Stimulated activated CD4-positive, alpha-beta T cell treated with anti-CD3 and anti-CD28 coated beads, Interleukin-1b, Interleukin-23, amount 100 ng/mL, for 48 hours (primary cell): Measurements from ENCODE around the gene EPHB3.

ENCODE experiments used
- DNase-seq: peaks from one replicate; pipeline ENCODE4 v3.0.0-alpha.2; 2020

EPHB3 gene

GRCh38 chr3:184564685-184565385, 3.2 kb downstream of the EPHB3 start:
- DNase-seq, result no peak

- no peak for DNase-seq
Measured at GRCh38 chr3:184565421-184566211, 4.0 kb downstream of the EPHB3 start.

- DNase-seq, result no peak
Measured at GRCh38 chr3:184566441-184567414, 5.1 kb downstream of the EPHB3 start.

- no peak for DNase-seq
Measured at GRCh38 chr3:184567946-184568559, 6.5 kb downstream of the EPHB3 start.

DNA sequence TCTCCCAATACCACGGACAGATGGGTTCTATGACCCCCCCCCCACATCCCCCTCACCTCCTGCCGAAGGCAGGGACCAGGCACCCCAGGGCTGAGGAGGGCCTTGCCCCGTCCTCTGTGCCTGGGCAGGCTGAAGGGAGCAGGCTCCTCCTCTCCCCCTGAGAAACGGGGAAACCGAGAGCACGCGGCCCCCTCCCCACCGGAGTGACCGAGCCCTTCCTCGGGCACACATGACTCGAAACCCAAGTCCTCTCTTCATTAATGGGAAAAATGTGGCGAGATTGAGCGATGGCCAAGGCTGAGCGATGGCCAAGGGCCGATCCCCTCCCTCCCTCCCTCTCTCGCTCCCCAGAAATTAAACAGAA, 7.0 kb downstream of the EPHB3 start:
- DNase-seq, result no peak

DNA sequence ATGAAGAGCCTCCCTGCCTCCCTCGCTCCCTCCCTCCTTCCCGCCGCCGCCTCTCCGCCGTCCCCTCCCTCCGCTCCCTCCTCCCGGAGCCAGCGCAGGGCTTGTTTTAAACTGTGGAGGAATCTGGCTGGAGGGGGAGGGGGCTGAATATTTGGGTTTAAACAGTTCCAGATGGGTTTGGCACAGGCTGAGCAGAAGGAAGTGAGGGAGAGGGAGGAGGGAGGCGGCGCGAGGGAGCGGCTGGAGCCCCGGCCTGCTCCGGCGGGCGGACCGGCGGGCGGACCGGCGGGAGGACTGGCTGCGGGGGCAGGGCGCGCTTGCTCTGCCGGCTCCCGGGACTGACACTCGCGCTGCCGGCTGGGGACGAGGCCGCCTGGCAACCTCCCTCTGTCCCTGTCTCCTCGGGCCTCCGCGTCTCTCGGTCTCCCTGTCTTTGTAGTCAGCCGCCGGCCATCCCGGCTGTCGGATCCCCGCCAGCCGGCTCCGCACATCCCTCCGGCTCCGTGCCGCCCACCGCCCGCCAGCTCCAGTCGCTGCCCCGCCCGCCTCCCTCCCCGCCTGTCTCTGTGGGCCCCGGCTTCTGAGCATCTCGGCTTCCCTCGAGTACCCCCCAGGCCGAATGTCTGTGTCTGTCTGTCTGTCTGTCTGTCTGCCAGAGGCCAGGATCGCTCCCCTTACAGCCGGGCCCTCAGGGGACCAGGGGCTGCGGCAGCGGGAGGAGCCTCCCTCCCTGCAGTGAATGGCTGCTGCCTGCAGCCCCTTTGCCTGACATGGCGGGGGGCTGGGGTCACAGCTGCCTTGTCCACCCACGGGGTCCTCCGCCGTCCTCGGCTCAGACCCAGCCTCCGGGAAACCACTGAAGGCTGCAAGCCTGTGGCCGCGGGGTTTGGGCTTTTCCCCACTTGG, 7.6 kb downstream of the EPHB3 start:
- no peak for DNase-seq

DNA sequence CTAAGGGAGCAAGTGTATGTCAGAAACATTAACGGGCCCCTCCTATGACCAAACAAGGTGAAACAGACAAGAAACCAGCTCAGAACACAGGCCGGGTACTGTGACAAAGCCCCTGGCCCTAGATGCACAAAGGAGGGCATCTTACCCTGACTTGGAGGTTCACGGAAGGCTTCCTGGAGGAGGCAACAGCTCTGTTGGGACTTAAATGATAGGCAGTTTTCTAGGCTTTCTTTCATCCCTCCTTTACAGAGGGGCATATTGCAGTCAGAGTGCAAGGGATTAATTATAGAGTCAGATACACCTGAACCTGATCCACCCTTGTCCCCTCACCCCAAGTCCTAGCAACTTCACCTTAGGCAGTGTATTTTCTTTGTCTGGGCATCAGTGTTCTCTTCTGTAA, 8.4 kb downstream of the EPHB3 start:
- no peak for DNase-seq

DNA sequence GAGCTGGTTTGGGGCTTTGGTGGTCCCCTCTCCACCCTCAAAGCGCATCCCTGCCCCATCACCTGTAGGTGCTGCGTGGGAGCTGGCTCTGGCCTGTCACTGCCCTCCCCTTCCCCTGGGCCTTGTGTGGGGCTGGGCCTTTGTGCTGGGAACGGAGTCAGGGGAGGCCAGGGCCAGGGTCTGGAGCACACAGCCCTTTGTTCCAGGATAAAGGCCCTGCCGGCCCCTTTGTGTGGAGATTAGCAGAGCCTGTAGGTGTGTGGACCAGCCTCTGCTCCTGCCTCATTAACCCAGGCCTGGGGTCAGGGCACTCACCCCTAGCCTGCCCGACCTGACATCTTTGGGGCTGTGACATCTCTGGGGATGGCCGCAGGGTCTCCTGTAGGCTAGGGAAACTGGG, 8.9 kb downstream of the EPHB3 start:
- no peak for DNase-seq

- DNase-seq, result no peak
Measured at GRCh38 chr3:184571750-184572377, 10.3 kb downstream of the EPHB3 start.

- DNase-seq, result no peak
Measured at GRCh38 chr3:184572633-184573270, 11.2 kb downstream of the EPHB3 start.

DNA sequence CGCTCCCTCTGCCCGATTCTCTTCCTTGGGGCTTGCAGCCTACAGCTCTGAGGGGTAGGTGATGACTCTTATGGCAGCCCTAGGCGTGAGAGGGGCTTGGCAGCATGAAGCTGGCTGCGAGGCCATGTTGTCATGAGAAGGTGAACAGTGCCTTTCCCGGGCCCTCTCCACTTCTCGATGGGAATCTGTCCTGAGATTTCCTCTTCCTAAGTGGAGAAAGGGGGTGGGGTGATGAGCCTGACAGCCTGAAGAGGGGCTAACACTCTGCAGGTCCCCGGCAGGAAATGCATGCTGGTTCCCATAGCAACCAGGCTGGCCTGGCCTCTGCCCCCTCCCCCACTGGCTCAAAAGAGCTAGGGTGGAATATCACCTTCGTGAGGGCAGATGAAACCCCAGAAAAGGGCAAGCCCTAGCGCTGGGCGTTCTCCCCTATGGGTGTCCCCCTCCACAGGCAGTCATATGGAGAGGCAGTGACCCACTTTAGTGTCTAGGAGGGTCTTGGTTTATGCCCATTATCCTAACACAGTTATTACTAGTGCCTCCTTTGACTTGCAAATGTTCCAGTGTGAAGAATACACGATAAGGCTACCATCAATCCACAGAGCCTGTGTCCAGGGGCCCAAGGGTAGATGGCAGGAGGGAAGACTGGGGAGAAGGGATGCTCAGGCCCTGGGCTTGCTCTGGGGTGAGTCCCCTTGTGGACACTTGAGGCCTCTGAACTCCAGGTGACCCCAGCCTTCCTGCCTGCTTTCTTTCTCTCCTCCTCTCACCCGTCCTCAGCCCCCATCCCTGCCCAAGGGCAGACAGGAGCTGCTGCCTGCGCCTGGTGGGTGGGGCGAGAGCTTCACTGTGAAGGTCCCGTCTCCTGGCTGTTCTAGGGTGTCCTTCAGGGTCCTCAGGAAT, 13.2 kb downstream of the EPHB3 start:
- no peak for DNase-seq

DNA sequence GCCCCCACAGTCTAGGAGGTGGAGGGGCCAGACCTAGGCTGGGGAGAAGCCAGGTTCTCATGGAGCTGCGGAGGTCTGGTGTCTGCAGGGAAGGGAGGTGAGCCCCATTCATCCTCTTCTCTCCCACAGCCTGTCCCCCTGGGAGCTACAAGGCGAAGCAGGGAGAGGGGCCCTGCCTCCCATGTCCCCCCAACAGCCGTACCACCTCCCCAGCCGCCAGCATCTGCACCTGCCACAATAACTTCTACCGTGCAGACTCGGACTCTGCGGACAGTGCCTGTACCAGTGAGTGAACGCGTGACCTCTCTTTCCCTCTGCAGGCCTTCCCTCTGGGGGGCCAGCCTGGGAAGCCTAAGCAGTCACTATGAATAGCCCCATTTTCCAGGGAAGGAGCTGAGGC, 14.1 kb downstream of the EPHB3 start:
- DNase-seq, result no peak

DNA sequence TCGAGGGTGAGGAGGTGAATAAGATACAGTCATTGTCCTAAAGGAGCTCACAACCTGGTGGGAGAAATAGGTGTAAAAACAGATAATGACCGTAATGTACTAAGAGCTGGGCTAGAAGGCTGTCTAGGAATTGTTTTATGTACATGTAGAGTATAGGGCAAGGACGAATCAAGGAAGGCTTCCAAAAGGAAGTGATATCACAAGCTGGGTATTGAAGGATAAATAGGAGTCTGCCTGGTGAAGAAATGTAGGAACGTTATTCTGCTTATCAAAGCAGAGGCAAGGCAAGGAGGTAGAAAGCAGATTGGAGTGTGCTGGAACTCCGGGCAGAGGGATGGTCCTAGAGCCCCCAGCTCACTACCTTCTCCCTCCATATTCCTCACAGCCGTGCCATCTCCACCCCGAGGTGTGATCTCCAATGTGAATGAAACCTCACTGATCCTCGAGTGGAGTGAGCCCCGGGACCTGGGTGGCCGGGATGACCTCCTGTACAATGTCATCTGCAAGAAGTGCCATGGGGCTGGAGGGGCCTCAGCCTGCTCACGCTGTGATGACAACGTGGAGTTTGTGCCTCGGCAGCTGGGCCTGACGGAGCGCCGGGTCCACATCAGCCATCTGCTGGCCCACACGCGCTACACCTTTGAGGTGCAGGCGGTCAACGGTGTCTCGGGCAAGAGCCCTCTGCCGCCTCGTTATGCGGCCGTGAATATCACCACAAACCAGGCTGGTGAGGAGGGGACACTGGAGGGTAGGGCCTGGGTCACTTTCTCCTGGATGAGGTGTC, 15.1 kb downstream of the EPHB3 start:
- no peak for DNase-seq

DNA sequence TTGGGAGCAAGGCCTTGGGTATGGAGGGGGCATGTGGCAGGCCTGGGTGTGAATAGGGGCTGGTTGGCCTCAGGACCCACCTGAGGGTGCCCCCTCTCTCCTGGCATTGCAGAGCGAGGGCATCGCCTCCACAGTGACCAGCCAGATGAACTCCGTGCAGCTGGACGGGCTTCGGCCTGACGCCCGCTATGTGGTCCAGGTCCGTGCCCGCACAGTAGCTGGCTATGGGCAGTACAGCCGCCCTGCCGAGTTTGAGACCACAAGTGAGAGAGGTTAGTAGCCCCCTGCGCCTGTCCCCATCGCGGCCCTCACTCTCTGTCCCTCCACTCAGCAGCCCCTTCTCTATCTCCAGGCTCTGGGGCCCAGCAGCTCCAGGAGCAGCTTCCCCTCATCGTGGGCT, 16.0 kb downstream of the EPHB3 start:
- no peak for DNase-seq

- DNase-seq, result no peak
Measured at GRCh38 chr3:184578218-184578617, 16.6 kb downstream of the EPHB3 start.

DNA sequence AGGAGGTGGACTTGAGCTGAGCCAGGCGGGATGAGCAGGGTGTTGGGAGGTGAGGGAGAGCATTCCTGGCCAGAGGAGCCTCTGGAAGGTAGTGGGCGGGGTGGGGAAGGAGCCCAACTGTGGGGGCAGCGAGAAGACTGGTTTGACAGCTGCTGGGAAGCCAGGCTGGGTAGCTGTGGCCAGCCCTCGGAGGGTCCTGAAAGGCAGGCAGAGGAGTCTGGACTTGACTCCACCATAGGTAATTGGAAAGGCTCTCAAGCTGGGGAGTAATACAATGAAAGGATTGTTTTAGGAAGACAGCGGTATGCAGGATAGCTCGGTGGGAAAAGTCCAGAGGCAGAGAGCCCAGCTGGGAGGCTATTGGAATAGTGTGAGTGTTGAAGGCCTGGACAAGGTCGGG, 17.2 kb downstream of the EPHB3 start:
- no peak for DNase-seq

DNA sequence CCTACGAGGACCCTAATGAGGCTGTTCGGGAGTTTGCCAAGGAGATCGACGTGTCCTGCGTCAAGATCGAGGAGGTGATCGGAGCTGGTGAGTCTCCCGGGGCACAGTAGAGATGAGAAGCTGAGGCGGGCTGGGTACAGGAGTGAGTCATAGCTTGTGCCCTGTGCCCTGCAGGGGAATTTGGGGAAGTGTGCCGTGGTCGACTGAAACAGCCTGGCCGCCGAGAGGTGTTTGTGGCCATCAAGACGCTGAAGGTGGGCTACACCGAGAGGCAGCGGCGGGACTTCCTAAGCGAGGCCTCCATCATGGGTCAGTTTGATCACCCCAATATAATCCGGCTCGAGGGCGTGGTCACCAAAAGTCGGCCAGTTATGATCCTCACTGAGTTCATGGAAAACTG, 17.9 kb downstream of the EPHB3 start:
- no peak for DNase-seq

DNA sequence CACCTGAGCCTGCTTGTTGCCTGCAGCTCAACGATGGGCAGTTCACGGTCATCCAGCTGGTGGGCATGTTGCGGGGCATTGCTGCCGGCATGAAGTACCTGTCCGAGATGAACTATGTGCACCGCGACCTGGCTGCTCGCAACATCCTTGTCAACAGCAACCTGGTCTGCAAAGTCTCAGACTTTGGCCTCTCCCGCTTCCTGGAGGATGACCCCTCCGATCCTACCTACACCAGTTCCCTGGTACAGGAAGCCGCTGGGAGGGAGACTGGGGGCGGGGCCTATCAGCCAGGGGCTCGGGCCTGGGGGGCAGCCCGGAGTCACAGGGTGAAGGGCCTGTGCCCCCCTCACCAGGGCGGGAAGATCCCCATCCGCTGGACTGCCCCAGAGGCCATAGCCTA, 18.8 kb downstream of the EPHB3 start:
- no peak for DNase-seq

- DNase-seq, result no peak
Measured at GRCh38 chr3:184581331-184581855, 19.8 kb downstream of the EPHB3 start.
